Measurements from ENCODE around the gene LSP1.

LSP1 gene

DNA sequence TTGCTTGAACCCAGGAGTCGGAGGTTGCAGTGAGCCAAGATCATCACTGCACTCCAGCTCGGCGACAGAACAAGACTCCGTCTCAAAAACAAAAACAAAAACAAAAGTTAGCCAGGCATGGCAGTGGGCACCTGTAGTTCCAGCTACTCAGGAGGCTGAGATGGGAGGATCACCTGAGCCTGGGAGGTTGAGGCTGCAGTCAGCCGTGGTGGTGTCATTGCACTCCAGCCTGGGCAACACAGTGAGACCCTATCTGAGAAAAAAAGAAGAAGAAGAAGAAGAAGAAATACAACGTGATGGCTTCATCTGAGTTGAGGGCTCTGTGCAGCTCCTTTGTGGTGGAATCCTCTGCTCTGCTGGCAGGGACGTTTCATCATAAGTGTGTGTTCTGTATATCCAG is 56.6 kb downstream of the LSP1 start:
- no peak overlapping the region for H3K4me3 ChIP-seq (ENCODE audit: low read length in 2 of 2)

DNA sequence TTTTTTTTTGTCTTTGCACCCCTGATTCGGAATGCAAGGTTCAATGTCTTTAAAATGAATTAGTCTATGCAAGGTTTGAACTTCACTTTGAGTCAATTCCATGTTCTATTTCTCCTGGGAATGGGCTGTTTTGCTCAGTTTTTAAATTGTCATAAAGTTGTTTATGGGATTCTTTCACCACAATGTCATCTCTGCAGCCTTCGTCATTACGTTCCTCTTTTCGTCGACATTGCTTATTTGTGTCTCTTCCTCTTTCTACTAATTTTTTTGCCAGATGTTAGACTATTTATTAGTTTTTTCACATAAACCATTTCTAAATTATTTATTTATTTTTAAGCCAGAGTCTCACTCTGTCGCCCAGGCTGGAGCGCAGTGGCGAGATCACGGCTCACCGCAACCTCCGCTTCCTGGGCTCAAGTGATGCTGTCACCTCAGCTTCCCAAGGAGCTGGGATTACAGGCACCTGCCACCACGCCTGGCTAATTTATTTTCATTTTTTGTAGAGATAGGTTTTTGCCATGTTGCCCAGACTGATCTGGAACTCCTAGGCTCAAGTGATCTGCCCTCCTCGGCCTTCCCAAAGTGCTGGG is 59.5 kb downstream of the LSP1 start:
- H3K36me3 ChIP-seq (ENCODE audit: control insufficient read depth in 2 of 2, insufficient read depth in 2 of 2, low read length in 2 of 2): no peaks in the 10 kb centered on the region
- H3K9me3 ChIP-seq (ENCODE audit: control insufficient read depth in 2 of 2, low read length in 2 of 2): no peaks in the 10 kb centered on the region
- H3K4me1 ChIP-seq (ENCODE audit: control insufficient read depth in 2 of 2, insufficient read depth in 2 of 2, low read length in 2 of 2): no peaks in the 10 kb centered on the region
- H3K9ac ChIP-seq (ENCODE audit: low read depth in 1 of 2, low read length in 2 of 2): no peak overlapping the region
- H3K27me3 ChIP-seq (ENCODE audit: control insufficient read depth in 2 of 2, insufficient read depth in 2 of 2, low read length in 2 of 2): no peaks in the 10 kb centered on the region
- no peak overlapping the region for H3K27ac ChIP-seq (ENCODE audit: low read depth in 2 of 2, low read length in 2 of 2)
- no peak overlapping the region for H3K4me3 ChIP-seq (ENCODE audit: low read length in 2 of 2)

More for the DNA sequence above, 56.6 kb downstream of the LSP1 start:
- Histone ChIP-seq H3K9me3 (ENCODE audit: control insufficient read depth in 2 of 2, low read length in 2 of 2) (no peaks in the 10 kb centered on the region), H3K4me1 (ENCODE audit: control insufficient read depth in 2 of 2, insufficient read depth in 2 of 2, low read length in 2 of 2) (no peaks in the 10 kb centered on the region), H3K27me3 (ENCODE audit: control insufficient read depth in 2 of 2, insufficient read depth in 2 of 2, low read length in 2 of 2) (no peaks in the 10 kb centered on the region), H3K9ac (ENCODE audit: low read depth in 1 of 2, low read length in 2 of 2) (no peak overlapping the region), H3K27ac (ENCODE audit: low read depth in 2 of 2, low read length in 2 of 2) (no peak overlapping the region), H3K36me3 (ENCODE audit: control insufficient read depth in 2 of 2, insufficient read depth in 2 of 2, low read length in 2 of 2) (no peaks in the 10 kb centered on the region)

DNA sequence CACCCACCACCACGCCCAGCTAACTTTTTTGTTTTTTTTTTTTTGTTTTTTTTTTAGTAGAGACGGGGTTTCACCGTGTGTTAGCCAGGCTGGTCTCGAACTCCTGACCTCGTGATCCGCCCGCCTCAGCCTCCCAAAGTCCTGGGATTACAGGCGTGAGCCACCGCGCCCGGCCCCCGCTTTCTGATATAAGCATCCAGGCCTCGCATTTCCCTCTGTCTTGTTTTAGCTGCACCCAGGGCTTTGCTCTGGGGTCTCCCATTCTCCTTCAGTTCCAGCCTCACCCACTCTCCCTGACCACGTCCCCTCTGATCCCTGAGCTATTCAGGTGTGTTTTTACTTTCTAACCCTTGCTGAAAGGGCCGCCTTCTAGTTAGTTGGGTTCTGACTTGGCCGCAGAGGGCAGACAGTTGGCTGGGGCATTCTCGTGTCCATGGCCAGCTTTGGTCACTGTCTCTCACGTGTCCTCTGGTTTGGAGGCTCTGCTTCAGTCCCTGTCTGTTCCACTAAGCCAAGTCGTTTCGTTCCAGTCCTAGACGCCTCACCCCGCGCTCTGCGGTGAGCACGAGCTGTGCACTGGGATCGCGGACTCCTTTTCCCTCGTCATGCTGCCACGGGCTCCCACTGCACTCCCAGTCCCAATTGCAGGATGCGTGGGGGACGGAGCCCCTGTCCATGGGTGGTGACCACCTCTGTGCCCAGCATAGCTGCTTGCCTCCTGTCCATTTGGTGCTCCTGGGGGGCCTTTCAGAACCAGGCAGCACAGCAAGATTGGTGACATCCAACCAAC is 60.6 kb downstream of the LSP1 start:
- H3K9ac ChIP-seq (ENCODE audit: low read depth in 1 of 2, low read length in 2 of 2): no peak overlapping the region
- no peaks in the 10 kb centered on the region for H3K4me1 ChIP-seq (ENCODE audit: control insufficient read depth in 2 of 2, insufficient read depth in 2 of 2, low read length in 2 of 2)
- H3K27ac ChIP-seq (ENCODE audit: low read depth in 2 of 2, low read length in 2 of 2): no peak overlapping the region

GRCh38 chr11:1915795-1916131 is 62.9 kb downstream of the LSP1 start:
- Histone ChIP-seq H3K27ac (ENCODE audit: low read depth in 2 of 2, low read length in 2 of 2) (no peak overlapping the region), H3K36me3 (ENCODE audit: control insufficient read depth in 2 of 2, insufficient read depth in 2 of 2, low read length in 2 of 2) (no peaks in the 10 kb centered on the region), H3K27me3 (ENCODE audit: control insufficient read depth in 2 of 2, insufficient read depth in 2 of 2, low read length in 2 of 2) (no peaks in the 10 kb centered on the region), H3K4me1 (ENCODE audit: control insufficient read depth in 2 of 2, insufficient read depth in 2 of 2, low read length in 2 of 2) (no peaks in the 10 kb centered on the region), H3K9me3 (ENCODE audit: control insufficient read depth in 2 of 2, low read length in 2 of 2) (no peaks in the 10 kb centered on the region), H3K9ac (ENCODE audit: low read depth in 1 of 2, low read length in 2 of 2) (no peak overlapping the region), H3K4me3 (ENCODE audit: low read length in 2 of 2) (no peak overlapping the region)

More for the DNA sequence above, 60.6 kb downstream of the LSP1 start:
- Histone ChIP-seq H3K36me3 (ENCODE audit: control insufficient read depth in 2 of 2, insufficient read depth in 2 of 2, low read length in 2 of 2) (no peaks in the 10 kb centered on the region), H3K4me3 (ENCODE audit: low read length in 2 of 2) (no peak overlapping the region), H3K9me3 (ENCODE audit: control insufficient read depth in 2 of 2, low read length in 2 of 2) (no peaks in the 10 kb centered on the region), H3K27me3 (ENCODE audit: control insufficient read depth in 2 of 2, insufficient read depth in 2 of 2, low read length in 2 of 2) (no peaks in the 10 kb centered on the region)

DNA sequence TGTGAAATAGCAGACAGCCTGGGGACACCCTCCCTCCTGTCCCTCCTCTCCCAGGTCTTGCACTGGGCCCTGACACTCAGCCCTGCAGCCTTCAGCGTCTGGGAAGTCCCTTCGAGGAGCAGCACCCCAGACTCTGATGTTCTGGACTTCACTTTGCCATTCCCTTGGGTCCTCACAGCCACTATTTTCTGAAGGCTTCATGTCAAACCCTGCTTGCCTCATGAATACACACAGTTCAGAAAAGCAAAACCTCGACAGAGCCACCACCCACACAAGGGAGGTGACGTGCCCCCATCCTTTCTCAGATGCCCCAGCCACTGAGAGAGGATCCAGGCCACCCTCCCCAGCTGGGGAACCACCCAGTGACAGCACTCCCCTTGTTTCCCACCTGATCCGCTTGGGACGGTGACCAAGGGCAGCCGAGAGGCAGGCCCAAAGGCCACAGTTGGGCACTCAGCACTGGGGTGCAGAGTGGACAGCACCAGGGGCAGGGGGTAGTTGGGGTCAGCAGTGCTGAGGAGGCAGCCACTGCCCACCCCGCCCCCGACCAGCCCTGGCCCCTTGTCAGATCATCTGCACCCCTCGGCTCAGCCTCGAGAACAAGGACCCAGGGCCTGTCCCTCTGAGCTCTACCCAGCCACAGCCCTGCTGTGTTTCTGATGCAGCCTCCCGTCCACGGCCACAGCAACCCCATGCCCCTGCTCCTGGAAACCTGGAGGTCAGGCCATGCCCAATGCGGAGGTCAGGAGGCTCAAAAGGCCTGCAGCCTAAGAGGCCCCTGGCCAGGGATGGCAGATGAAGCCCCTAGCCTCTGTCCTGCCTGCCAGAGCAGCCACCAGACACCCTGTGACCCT is 63.5 kb downstream of the LSP1 start:
- Histone ChIP-seq H3K9me3 (ENCODE audit: control insufficient read depth in 2 of 2, low read length in 2 of 2) (no peaks in the 10 kb centered on the region), H3K4me1 (ENCODE audit: control insufficient read depth in 2 of 2, insufficient read depth in 2 of 2, low read length in 2 of 2) (no peaks in the 10 kb centered on the region), H3K9ac (ENCODE audit: low read depth in 1 of 2, low read length in 2 of 2) (no peak overlapping the region), H3K27ac (ENCODE audit: low read depth in 2 of 2, low read length in 2 of 2) (no peak overlapping the region), H3K4me3 (ENCODE audit: low read length in 2 of 2) (no peak overlapping the region), H3K27me3 (ENCODE audit: control insufficient read depth in 2 of 2, insufficient read depth in 2 of 2, low read length in 2 of 2) (no peaks in the 10 kb centered on the region), H3K36me3 (ENCODE audit: control insufficient read depth in 2 of 2, insufficient read depth in 2 of 2, low read length in 2 of 2) (no peaks in the 10 kb centered on the region)

DNA sequence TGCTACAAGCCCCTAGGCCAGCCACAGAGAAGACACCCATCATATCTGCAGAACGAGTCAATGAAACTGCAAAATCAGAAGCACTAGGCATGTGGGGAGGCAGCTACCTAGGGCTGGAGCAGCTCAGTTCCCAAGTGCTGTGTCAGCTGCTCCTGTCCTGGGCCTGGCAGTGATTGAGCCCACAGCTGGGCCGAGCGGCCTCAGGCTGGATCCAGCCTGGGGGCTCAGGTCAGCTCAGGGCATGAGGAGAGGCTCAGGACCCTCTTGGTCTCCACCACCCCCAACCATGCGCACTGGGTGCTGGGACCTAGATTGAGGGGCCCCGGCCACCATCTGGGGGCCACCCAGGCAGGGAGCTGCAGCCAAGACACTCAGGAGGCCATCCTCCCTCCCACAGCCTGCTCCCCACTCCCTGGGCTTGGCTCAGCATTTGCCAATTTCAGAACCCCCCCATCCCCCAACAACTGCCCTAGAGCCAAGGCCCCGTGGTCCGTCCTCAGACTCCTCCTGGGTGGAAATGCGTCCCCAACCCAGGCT is 64.2 kb downstream of the LSP1 start:
- Histone ChIP-seq H3K4me3 (ENCODE audit: low read length in 2 of 2) (no peak overlapping the region), H3K36me3 (ENCODE audit: control insufficient read depth in 2 of 2, insufficient read depth in 2 of 2, low read length in 2 of 2) (no peaks in the 10 kb centered on the region), H3K4me1 (ENCODE audit: control insufficient read depth in 2 of 2, insufficient read depth in 2 of 2, low read length in 2 of 2) (no peaks in the 10 kb centered on the region), H3K27ac (ENCODE audit: low read depth in 2 of 2, low read length in 2 of 2) (no peak overlapping the region), H3K9ac (ENCODE audit: low read depth in 1 of 2, low read length in 2 of 2) (no peak overlapping the region), H3K9me3 (ENCODE audit: control insufficient read depth in 2 of 2, low read length in 2 of 2) (no peaks in the 10 kb centered on the region), H3K27me3 (ENCODE audit: control insufficient read depth in 2 of 2, insufficient read depth in 2 of 2, low read length in 2 of 2) (no peaks in the 10 kb centered on the region)

- H3K9ac ChIP-seq (ENCODE audit: low read depth in 1 of 2, low read length in 2 of 2): no peak overlapping the region
- H3K4me1 ChIP-seq (ENCODE audit: control insufficient read depth in 2 of 2, insufficient read depth in 2 of 2, low read length in 2 of 2): no peaks in the 10 kb centered on the region
- H3K27ac ChIP-seq (ENCODE audit: low read depth in 2 of 2, low read length in 2 of 2): no peak overlapping the region
- no peaks in the 10 kb centered on the region for H3K36me3 ChIP-seq (ENCODE audit: control insufficient read depth in 2 of 2, insufficient read depth in 2 of 2, low read length in 2 of 2)
- H3K9me3 ChIP-seq (ENCODE audit: control insufficient read depth in 2 of 2, low read length in 2 of 2): no peaks in the 10 kb centered on the region
- no peak overlapping the region for H3K4me3 ChIP-seq (ENCODE audit: low read length in 2 of 2)
- no peaks in the 10 kb centered on the region for H3K27me3 ChIP-seq (ENCODE audit: control insufficient read depth in 2 of 2, insufficient read depth in 2 of 2, low read length in 2 of 2)
Observed at GRCh38 chr11:1917523-1918435, 64.9 kb downstream of the LSP1 start.

DNA sequence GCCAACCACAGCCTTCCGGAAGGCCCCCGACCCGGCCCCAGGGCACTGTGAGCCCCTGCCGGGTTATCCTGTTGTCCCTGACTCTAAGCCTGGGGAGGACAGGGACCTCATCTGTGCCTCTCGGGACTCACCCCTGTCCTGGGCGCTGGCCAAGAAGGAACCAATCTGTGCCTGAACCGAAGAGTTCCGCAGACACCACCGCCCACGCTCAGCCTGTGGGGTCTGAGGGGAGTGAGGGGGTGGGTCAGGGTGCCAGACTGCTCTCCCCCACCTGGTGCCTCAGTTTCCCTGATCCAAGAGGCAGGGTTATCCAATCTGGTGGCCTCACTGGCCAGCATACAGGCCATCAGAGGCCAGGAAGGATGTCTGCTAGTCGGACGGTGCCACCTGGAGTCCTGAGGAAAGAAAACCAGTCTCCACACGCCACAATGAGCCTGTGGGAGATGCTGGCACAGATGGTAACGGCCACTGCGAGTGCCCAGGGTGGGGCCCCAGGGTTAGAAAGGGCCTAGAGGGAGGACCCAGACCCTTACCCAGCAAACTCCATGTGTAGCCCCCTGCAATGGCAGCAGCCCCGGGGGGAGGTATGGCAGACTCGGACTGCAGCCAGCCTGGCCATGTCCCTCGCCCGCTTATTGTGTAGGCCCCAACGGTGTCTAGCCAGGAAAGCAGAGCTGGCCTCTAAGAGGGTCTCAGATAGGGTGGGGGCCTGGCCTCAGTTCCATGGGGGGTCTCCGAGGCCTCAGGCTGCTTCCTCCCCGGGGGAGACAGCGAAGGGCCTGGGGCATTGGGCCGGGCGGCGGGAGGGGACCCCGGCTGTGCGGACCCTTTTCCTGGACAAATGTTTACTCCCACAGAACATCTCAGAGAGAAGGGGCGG is 65.8 kb downstream of the LSP1 start:
- Histone ChIP-seq H3K27ac (ENCODE audit: low read depth in 2 of 2, low read length in 2 of 2) (no peak overlapping the region), H3K4me3 (ENCODE audit: low read length in 2 of 2) (no peak overlapping the region), H3K27me3 (ENCODE audit: control insufficient read depth in 2 of 2, insufficient read depth in 2 of 2, low read length in 2 of 2) (no peaks in the 10 kb centered on the region), H3K9me3 (ENCODE audit: control insufficient read depth in 2 of 2, low read length in 2 of 2) (no peaks in the 10 kb centered on the region), H3K9ac (ENCODE audit: low read depth in 1 of 2, low read length in 2 of 2) (no peak overlapping the region), H3K4me1 (ENCODE audit: control insufficient read depth in 2 of 2, insufficient read depth in 2 of 2, low read length in 2 of 2) (no peaks in the 10 kb centered on the region), H3K36me3 (ENCODE audit: control insufficient read depth in 2 of 2, insufficient read depth in 2 of 2, low read length in 2 of 2) (no peaks in the 10 kb centered on the region)

All from mucosa of rectum (tissue), 2 donors.